Smooth muscle cell (in vitro differentiated cells): Measurements from ENCODE around the gene SEC14L6. TPM values are rescaled to one million over a fixed set of nuclear protein-coding genes. Genes with fewer than 3 reads are reported as not detected.

ENCODE experiments used
- DNase-seq: peaks from one replicate; lab custom pipeline; 2025; ENCODE audit not compliant: unreplicated experiment; lab: John Stamatoyannopoulos, UW
- H2AFZ ChIP-seq: fragments of 200-600 bp; sonication (generic); 2 replicates; pipeline ENCODE4 v1.6.0; 2016; ENCODE audit warnings: antibody characterized with exemption, low read depth, mild to moderate bottlenecking
- H3F3A ChIP-seq: fragments of 200-600 bp; sonication (generic); 2 replicates; pipeline ENCODE4 v1.6.0; 2017; ENCODE audit warnings: antibody characterized with exemption, low read depth
- H3K27ac ChIP-seq: fragments of 200-600 bp; sonication (generic); 2 replicates; pipeline ENCODE4 v1.5.1; 2016; ENCODE audit warnings: low read depth, mild to moderate bottlenecking
- H3K27me3 ChIP-seq: fragments of 200-600 bp; sonication (generic); 2 replicates; pipeline ENCODE4 v1.6.1; 2016; ENCODE audit warnings: low read depth, mild to moderate bottlenecking
- H3K36me3 ChIP-seq: fragments of 200-600 bp; sonication (generic); 2 replicates; pipeline ENCODE4 v1.5.1; 2016; ENCODE audit warnings: low read depth
- H3K4me1 ChIP-seq: fragments of 200-600 bp; sonication (generic); 2 replicates; pipeline ENCODE4 v1.5.1; 2016; ENCODE audit warnings: low read depth
- H3K4me2 ChIP-seq: fragments of 200-600 bp; sonication (generic); 2 replicates; pipeline ENCODE4 v1.6.0; 2016; ENCODE audit warnings: mild to moderate bottlenecking
- H3K4me3 ChIP-seq: fragments of 200-600 bp; sonication (generic); 2 replicates; pipeline ENCODE4 v1.5.1; 2016; ENCODE audit warnings: mild to moderate bottlenecking
- H3K79me2 ChIP-seq: fragments of 200-600 bp; sonication (generic); 2 replicates; pipeline ENCODE4 v1.6.0; 2016; ENCODE audit warnings: low read depth, mild to moderate bottlenecking
- H3K9ac ChIP-seq: fragments of 200-600 bp; sonication (generic); 2 replicates; pipeline ENCODE4 v1.6.0; 2016; ENCODE audit warnings: low read depth
- H3K9me3 ChIP-seq: fragments of 200-600 bp; sonication (generic); replicated peaks from 2 replicates; pipeline ENCODE4 v1.5.1; 2016; ENCODE audit warnings: low read depth
- H4K20me1 ChIP-seq: fragments of 200-600 bp; sonication (generic); 2 replicates; pipeline ENCODE4 v1.6.0; 2016; ENCODE audit warnings: low read depth
- CTCF ChIP-seq: fragments of 200-600 bp; sonication (generic); IDR thresholded peaks from 2 replicates; pipeline ENCODE4 v1.5.1; 2017; ENCODE audit warnings: borderline replicate concordance, mild to moderate bottlenecking, antibody characterized with exemption; ENCODE audit not compliant: insufficient read depth, poor library complexity, severe bottlenecking
- WGBS: methylation state at CpG from one replicate; pipeline ENCODE4 v1.1.7; 2016; ENCODE audit warnings: low lambda C conversion rate; 5-methylcytosine and 5-hydroxymethylcytosine counted together
- polyA plus RNA-seq: library from polyadenylated mRNA; unstranded; fragments of >200 nt; fragmentation: Nextera tagmentation; extraction: Ambion mirVana; gene quantifications from 2 replicates; pipeline ENCODE4 v1.2.1, GENCODE V29; 2016
- total RNA-seq: library from RNA; depleted of rRNA; stranded (reverse); fragments of >200 nt; gene quantifications from 2 replicates; pipeline ENCODE4 v1.2.3, GENCODE V29; 2014

SEC14L6 gene
- total and polyA plus RNA-seq, 2 experiments from 2014 or later: 0.09 TPM; not detected in 1

GRCh38 chr22:30485362-30485988, 61.1 kb downstream of the SEC14L6 start:
- H3K36me3 ChIP-seq: no peaks in the 10 kb centered on the region
- H3K27me3 ChIP-seq: no peaks in the 10 kb centered on the region
- no peak overlapping the region for H3K4me2 ChIP-seq
- peak; percentile 20 for DNase-seq
- no peak overlapping the region for H3K9ac ChIP-seq
- no peak overlapping the region for H3K4me3 ChIP-seq
- no peak overlapping the region for H2AFZ ChIP-seq
- no peaks in the 10 kb centered on the region for H3F3A ChIP-seq
- no peaks in the 10 kb centered on the region for H3K4me1 ChIP-seq
- peak; percentile 95 for TF ChIP-seq CTCF
- H3K79me2 ChIP-seq: no peaks in the 10 kb centered on the region
- H3K9me3 ChIP-seq: no peaks in the 10 kb centered on the region
- H3K27ac ChIP-seq: no peak overlapping the region
- no peaks in the 10 kb centered on the region for H4K20me1 ChIP-seq
- 36% methylated on average over 18 of the region's 18 CpGs for WGBS

- Histone ChIP-seq H3K4me3 (no peak overlapping the region), H3F3A (no peaks in the 10 kb centered on the region), H3K36me3 (no peaks in the 10 kb centered on the region), H3K27ac (no peak overlapping the region), H3K4me2 (no peak overlapping the region), H3K4me1 (no peaks in the 10 kb centered on the region), H3K27me3 (peaks cover 3% of the 10 kb centered on the region), H2AFZ (no peak overlapping the region), H4K20me1 (no peaks in the 10 kb centered on the region), H3K9ac (no peak overlapping the region), H3K79me2 (no peaks in the 10 kb centered on the region), H3K9me3 (no peaks in the 10 kb centered on the region)
- no peak for TF ChIP-seq CTCF
- 85% methylated on average over 1 of the region's 1 CpG for WGBS
- DNase-seq: no peak
Observed at GRCh38 chr22:30483169-30483568, 63.4 kb downstream of the SEC14L6 start.

GRCh38 chr22:30481711-30482110, 64.8 kb downstream of the SEC14L6 start:
- Histone ChIP-seq H3K9me3 (no peaks in the 10 kb centered on the region), H3K27me3 (peaks cover 3% of the 10 kb centered on the region), H4K20me1 (no peaks in the 10 kb centered on the region), H2AFZ (no peak overlapping the region), H3K79me2 (no peaks in the 10 kb centered on the region), H3K9ac (no peak overlapping the region), H3F3A (no peaks in the 10 kb centered on the region), H3K4me3 (no peak overlapping the region), H3K4me2 (no peak overlapping the region), H3K4me1 (no peaks in the 10 kb centered on the region), H3K27ac (no peak overlapping the region), H3K36me3 (no peaks in the 10 kb centered on the region)
- TF ChIP-seq CTCF: no peak
- WGBS: 78% methylated on average over 5 of the region's 5 CpGs
- DNase-seq: no peak

GRCh38 chr22:30479981-30480380, 66.6 kb downstream of the SEC14L6 start:
- H3K79me2 ChIP-seq: no peaks in the 10 kb centered on the region
- no peak overlapping the region for H3K4me3 ChIP-seq
- H3K9ac ChIP-seq: no peak overlapping the region
- no peak overlapping the region for H2AFZ ChIP-seq
- peaks cover 3% of the 10 kb centered on the region for H3K27me3 ChIP-seq
- no peaks in the 10 kb centered on the region for H4K20me1 ChIP-seq
- no peak for TF ChIP-seq CTCF
- no peaks in the 10 kb centered on the region for H3F3A ChIP-seq
- no peaks in the 10 kb centered on the region for H3K4me1 ChIP-seq
- H3K4me2 ChIP-seq: no peak overlapping the region
- H3K9me3 ChIP-seq: no peaks in the 10 kb centered on the region
- no peaks in the 10 kb centered on the region for H3K36me3 ChIP-seq
- no peak for DNase-seq
- 79% methylated on average over 2 of the region's 2 CpGs for WGBS
- H3K27ac ChIP-seq: no peak overlapping the region
